SU-DHL-6 (cell line): Measurements from ENCODE around the gene DHRS13.

Experiments
- H2AFZ ChIP-seq: fragments of 200-600 bp; sonication (generic); 2 replicates; pipeline ENCODE4 v1.6.1; 2014; ENCODE audit warnings: low read depth, mild to moderate bottlenecking, moderate library complexity, mixed read lengths, antibody characterized with exemption, low read length; ENCODE audit not compliant: severe bottlenecking
- H3F3A ChIP-seq: fragments of 200-600 bp; shearing (Covaris generic); 2 replicates; pipeline ENCODE4 v1.6.0; 2016; ENCODE audit warnings: antibody characterized with exemption, mild to moderate bottlenecking; ENCODE audit not compliant: insufficient read depth
- H3K27ac ChIP-seq: fragments of 200-600 bp; sonication (generic); 2 replicates; pipeline ENCODE4 v1.5.1; 2016; ENCODE audit warnings: low read depth, mild to moderate bottlenecking, low read length, moderate library complexity, mixed read lengths
- H3K27me3 ChIP-seq: fragments of 200-600 bp; sonication (generic), shearing (Covaris generic); 2 replicates; pipeline ENCODE4 v1.6.0; 2014; ENCODE audit warnings: mild to moderate bottlenecking, low read length
- H3K36me3 ChIP-seq: fragments of 200-600 bp; sonication (generic); 2 replicates; pipeline ENCODE4 v1.6.1; 2014; ENCODE audit warnings: mild to moderate bottlenecking, low read length, mixed read lengths
- H3K4me2 ChIP-seq: fragments of 300-600, 200-600 bp; shearing (Covaris generic), sonication (generic); 2 replicates; pipeline ENCODE4 v1.6.0; 2014; ENCODE audit warnings: low read length, low read depth, mild to moderate bottlenecking; ENCODE audit not compliant: poor library complexity, severe bottlenecking
- H3K4me3 ChIP-seq: fragments of 200-600 bp; sonication (generic); 2 replicates; pipeline ENCODE4 v1.5.1; 2014; ENCODE audit warnings: antibody characterized with exemption, low read length, mild to moderate bottlenecking, mixed read lengths; ENCODE audit not compliant: insufficient read depth, poor library complexity, severe bottlenecking
- H3K79me2 ChIP-seq: fragments of 200-600 bp; sonication (generic); 2 replicates; pipeline ENCODE4 v1.6.1; 2014; ENCODE audit warnings: mild to moderate bottlenecking, low read length, moderate library complexity; ENCODE audit not compliant: insufficient read depth
- H3K9ac ChIP-seq: fragments of 200-600 bp; sonication (generic); 2 replicates; pipeline ENCODE4 v1.7.0; 2014; ENCODE audit warnings: mild to moderate bottlenecking, low read length
- H3K9me2 ChIP-seq: fragments of 200-600 bp; sonication (generic); replicated peaks from 2 replicates; pipeline ENCODE4 v1.6.1; 2014; ENCODE audit warnings: low read length; ENCODE audit not compliant: insufficient read depth
- H3K9me3 ChIP-seq: fragments of 200-600 bp; sonication (generic); 2 replicates; pipeline ENCODE4 v1.6.1; 2014; ENCODE audit warnings: low read length, mixed read lengths; ENCODE audit not compliant: insufficient read depth
- H4K20me1 ChIP-seq: fragments of 200-600 bp; sonication (generic); 2 replicates; pipeline ENCODE4 v1.6.1; 2014; ENCODE audit warnings: low read depth, mild to moderate bottlenecking, antibody characterized with exemption, low read length, moderate library complexity, mixed read lengths
- EZH2phosphoT487 ChIP-seq: fragments of 200-600 bp; sonication (generic), shearing (Covaris generic); conservative IDR thresholded peaks from 2 replicates; pipeline ENCODE4 v1.6.1; 2018; ENCODE audit warnings: mild to moderate bottlenecking, antibody characterized with exemption, low read length, moderate library complexity, mixed read lengths
- TF ChIP-seq, protein P1 (sequence below): fragments of 200-600 bp; sonication (generic); IDR thresholded peaks from one replicate; pipeline ENCODE4 v1.5.1; 2017; ENCODE audit warnings: antibody characterized with exemption, mild to moderate bottlenecking, low read length, moderate library complexity; ENCODE audit not compliant: insufficient read depth, poor library complexity, severe bottlenecking

The DHRS13 gene

DNA sequence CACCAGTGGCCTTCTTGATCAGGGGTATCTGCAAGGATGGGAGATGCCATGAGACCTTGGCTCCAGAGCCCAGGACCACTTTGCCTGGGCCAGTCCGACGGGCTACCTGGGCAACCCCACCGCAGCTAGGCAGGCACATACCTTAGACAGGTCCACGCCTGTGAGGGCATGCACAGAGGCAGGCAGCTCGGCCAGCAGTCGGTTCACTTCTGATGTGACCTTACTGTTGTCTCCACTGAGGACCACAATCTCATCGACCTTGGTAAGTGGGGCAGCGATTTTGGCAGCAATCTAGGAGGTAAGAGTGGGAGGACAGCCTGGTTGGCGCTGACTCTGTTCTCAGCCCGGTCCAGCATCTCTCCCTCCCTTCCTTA, 22.3 kb downstream of the DHRS13 start:
- no peak overlapping the region for H3K4me3 ChIP-seq
- H3F3A ChIP-seq: no peaks in the 10 kb centered on the region
- no peak overlapping the region for H2AFZ ChIP-seq
- H3K9ac ChIP-seq: no peak overlapping the region
- H3K9me2 ChIP-seq: no peaks in the 10 kb centered on the region
- no peaks in the 10 kb centered on the region for H3K9me3 ChIP-seq
- no peak overlapping the region for H3K4me2 ChIP-seq
- H4K20me1 ChIP-seq: no peaks in the 10 kb centered on the region
- TF ChIP-seq EZH2phosphoT487: no peak
- TF ChIP-seq, protein P1, sequence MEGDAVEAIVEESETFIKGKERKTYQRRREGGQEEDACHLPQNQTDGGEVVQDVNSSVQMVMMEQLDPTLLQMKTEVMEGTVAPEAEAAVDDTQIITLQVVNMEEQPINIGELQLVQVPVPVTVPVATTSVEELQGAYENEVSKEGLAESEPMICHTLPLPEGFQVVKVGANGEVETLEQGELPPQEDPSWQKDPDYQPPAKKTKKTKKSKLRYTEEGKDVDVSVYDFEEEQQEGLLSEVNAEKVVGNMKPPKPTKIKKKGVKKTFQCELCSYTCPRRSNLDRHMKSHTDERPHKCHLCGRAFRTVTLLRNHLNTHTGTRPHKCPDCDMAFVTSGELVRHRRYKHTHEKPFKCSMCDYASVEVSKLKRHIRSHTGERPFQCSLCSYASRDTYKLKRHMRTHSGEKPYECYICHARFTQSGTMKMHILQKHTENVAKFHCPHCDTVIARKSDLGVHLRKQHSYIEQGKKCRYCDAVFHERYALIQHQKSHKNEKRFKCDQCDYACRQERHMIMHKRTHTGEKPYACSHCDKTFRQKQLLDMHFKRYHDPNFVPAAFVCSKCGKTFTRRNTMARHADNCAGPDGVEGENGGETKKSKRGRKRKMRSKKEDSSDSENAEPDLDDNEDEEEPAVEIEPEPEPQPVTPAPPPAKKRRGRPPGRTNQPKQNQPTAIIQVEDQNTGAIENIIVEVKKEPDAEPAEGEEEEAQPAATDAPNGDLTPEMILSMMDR: no peak
- no peaks in the 10 kb centered on the region for H3K79me2 ChIP-seq
- H3K27ac ChIP-seq: no peak overlapping the region
- 0 out of 2 replicates have a peak, but pooled peaks cover 4% of the 10 kb centered on the region for H3K36me3 ChIP-seq
- H3K27me3 ChIP-seq: no peaks in the 10 kb centered on the region

DNA sequence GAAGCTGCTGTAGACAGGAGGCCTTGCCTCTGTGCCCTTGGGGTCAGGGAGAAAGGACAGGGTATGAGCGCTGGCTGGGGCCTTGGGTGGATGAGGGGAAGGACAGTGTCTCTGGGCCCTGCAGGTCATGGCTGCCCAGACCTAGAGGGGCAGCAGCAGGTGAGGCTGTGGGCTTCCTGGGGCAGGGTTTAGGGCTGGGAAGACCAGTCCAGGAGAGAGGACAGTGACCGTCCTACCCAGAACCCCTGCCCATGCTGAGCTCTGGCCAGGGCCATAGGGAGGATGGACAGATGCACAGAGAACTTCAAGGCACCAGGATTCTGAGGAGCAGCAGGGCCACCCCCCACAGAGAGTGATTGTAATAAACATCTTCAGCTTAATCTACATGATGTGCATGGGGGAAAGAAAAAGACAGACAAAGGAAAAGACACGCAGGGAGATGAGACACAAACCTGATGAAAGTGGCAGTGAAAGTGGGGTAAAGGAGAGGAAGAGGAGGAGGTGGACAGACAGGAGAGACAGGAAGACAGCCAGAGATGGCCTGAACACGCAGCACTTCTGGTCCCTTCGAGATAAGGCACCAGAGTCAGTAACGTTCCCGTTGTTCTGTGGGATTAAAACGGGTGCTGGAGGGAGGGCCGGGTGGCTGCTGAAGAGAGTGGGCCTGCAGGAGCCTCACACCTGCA, 22.9 kb downstream of the DHRS13 start:
- Histone ChIP-seq H2AFZ (no peak overlapping the region), H3K9me3 (no peaks in the 10 kb centered on the region), H3K27me3 (no peaks in the 10 kb centered on the region), H3F3A (no peaks in the 10 kb centered on the region), H3K27ac (no peak overlapping the region), H3K9me2 (no peaks in the 10 kb centered on the region), H3K9ac (no peak overlapping the region), H4K20me1 (no peaks in the 10 kb centered on the region), H3K4me2 (no peak overlapping the region), H3K79me2 (no peaks in the 10 kb centered on the region), H3K36me3 (0 out of 2 replicates have a peak, but pooled peaks cover 4% of the 10 kb centered on the region), H3K4me3 (no peak overlapping the region)
- no peak for TF ChIP-seq EZH2phosphoT487
- TF ChIP-seq, protein P1: no peak

DNA sequence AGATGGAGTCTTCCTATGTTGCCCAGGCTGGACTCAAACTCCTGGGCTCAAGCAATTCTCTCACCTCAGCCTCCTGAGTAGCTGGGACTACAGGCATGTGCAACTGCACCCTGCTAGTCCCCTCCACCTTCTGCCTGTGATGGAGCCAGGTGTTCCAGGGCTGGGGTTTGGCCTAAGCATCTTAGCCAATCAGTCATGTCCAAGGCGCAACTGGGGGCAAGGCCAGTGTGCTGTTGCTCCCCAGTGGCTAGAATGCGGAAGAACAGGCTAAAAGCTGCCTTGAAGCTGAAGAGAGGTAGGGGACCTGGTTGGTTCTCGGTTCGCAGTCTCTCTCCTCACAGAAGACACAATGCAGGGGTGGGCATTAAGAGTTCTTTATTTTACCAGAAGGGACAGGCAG, 23.9 kb downstream of the DHRS13 start:
- no peak for TF ChIP-seq EZH2phosphoT487
- TF ChIP-seq, protein P1: peak; percentile 11
- no peaks in the 10 kb centered on the region for H3K27me3 ChIP-seq
- H3F3A ChIP-seq: no peaks in the 10 kb centered on the region
- no peak overlapping the region for H3K9ac ChIP-seq
- H3K27ac ChIP-seq: no peak overlapping the region
- H3K9me3 ChIP-seq: no peaks in the 10 kb centered on the region
- 0 out of 2 replicates have a peak, but pooled peaks cover 4% of the 10 kb centered on the region for H3K36me3 ChIP-seq
- no peak overlapping the region for H3K4me3 ChIP-seq
- H3K9me2 ChIP-seq: no peaks in the 10 kb centered on the region
- no peaks in the 10 kb centered on the region for H3K79me2 ChIP-seq
- no peak overlapping the region for H3K4me2 ChIP-seq
- H4K20me1 ChIP-seq: no peaks in the 10 kb centered on the region
- H2AFZ ChIP-seq: no peak overlapping the region
